Peyer's patch (tissue), 4 donors: ENCODE measurements around the gene RPS6KB2. TPM values are rescaled to one million over a fixed set of nuclear protein-coding genes. Genes with fewer than 3 reads are reported as not detected.
A peak's percentile ranks its signal among the peaks of the same experiment; 100 is the strongest.

ENCODE experiments used
- DNase-seq, 3 donors: peaks; one replicate each; pipeline ENCODE4 v3.0.0-alpha.2; 2017 to 2019
- H3K27ac ChIP-seq, 4 donors: fragments of 200-600 bp; sonication (generic); one replicate each; pipeline ENCODE4 v1.5.1; 2016 to 2019
- H3K27me3 ChIP-seq, 2 donors: fragments of 200-600 bp; sonication (generic); one replicate each; pipeline ENCODE4 v1.5.1; 2019
- H3K36me3 ChIP-seq, 3 donors: fragments of 200-600 bp; sonication (generic); one replicate each; pipeline ENCODE4 v1.5.1; 2016 to 2019
- H3K4me1 ChIP-seq, 4 donors: fragments of 200-600 bp; sonication (generic); one replicate each; pipeline ENCODE4 v1.5.1; 2016 to 2019
- H3K4me3 ChIP-seq, 4 donors: fragments of 200-600 bp; sonication (generic); 1 replicate in 3 of 4; 2 replicates in 1 of 4; pipeline ENCODE4 v1.5.1; 2016 to 2019; ENCODE audit warnings: mild to moderate bottlenecking in 1 of 4
- H3K9me3 ChIP-seq, 4 donors: fragments of 200-600 bp; sonication (generic); one replicate each; pipeline ENCODE4 v1.5.1; 2016 to 2019; ENCODE audit warnings: mild to moderate bottlenecking in 1 of 4
- POLR2A ChIP-seq, 2 donors: fragments of 450-650 bp; IDR thresholded peaks; one replicate each; pipeline ENCODE4 v1.5.1; 2017; ENCODE audit warnings: antibody characterized with exemption in 2 of 2, mild to moderate bottlenecking in 2 of 2, moderate library complexity in 2 of 2
- total RNA-seq, 4 donors: library from RNA; depleted of rRNA; stranded (reverse); fragments of >200 nt; gene quantifications; one replicate each; pipeline ENCODE4 v1.1.0, GENCODE V29; 2016
- TF ChIP-seq, protein P1 (sequence below), 6 experiments: fragments of 450-650 bp in 4 of 6; fragments of 200-600 bp in 2 of 6; sonication (generic) in 1 of 6; IDR thresholded peaks; one replicate each; pipeline ENCODE4 v1.5.1; 2017 to 2019; ENCODE audit warnings: antibody characterized with exemption in 6 of 6, mild to moderate bottlenecking in 3 of 6, moderate library complexity in 1 of 6

RPS6KB2 gene
- total RNA-seq, 4 donors from 2014 or later: 58.0 to 88.3 (median 63.5) TPM

DNA sequence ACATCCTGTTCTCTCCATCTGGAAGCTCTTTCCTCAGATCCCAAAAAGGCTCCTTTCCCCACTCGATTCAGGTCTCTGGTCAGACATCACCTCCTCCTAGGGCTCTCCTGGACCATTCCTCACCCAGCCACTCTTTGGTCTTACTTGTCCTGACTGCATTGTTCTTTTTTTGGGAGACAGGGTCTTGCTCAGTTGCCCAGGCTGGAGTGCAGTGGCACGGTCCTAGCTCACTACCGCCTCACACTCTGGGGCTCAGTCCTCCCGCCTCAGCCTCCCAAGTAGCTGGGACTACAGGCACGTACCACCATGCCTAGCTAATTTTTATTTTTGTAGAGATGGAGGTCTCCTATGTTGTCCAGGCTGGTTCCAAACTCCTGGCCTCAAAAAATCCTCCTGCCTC lies 17.2 kb downstream of the RPS6KB2 start:
- no peak for DNase-seq
- Histone ChIP-seq H3K4me3 (no peak overlapping the region), H3K9me3 (no peaks in the 10 kb centered on the region), H3K27me3 (no peaks in the 10 kb centered on the region), H3K27ac (peak overlapping the region in 3 of 4 donors; percentile 43 to 99 (median 58)), H3K4me1 (peaks cover 0 to 50% (median 46%) of the 10 kb centered on the region in 4 donors), H3K36me3 (peaks cover 0 to 15% (median 0%) of the 10 kb centered on the region in 3 donors)
- TF ChIP-seq, protein P1, sequence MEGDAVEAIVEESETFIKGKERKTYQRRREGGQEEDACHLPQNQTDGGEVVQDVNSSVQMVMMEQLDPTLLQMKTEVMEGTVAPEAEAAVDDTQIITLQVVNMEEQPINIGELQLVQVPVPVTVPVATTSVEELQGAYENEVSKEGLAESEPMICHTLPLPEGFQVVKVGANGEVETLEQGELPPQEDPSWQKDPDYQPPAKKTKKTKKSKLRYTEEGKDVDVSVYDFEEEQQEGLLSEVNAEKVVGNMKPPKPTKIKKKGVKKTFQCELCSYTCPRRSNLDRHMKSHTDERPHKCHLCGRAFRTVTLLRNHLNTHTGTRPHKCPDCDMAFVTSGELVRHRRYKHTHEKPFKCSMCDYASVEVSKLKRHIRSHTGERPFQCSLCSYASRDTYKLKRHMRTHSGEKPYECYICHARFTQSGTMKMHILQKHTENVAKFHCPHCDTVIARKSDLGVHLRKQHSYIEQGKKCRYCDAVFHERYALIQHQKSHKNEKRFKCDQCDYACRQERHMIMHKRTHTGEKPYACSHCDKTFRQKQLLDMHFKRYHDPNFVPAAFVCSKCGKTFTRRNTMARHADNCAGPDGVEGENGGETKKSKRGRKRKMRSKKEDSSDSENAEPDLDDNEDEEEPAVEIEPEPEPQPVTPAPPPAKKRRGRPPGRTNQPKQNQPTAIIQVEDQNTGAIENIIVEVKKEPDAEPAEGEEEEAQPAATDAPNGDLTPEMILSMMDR (IDR thresholded peaks at IDR 0.05): no peak
- no peak for TF ChIP-seq POLR2A (IDR thresholded peaks at IDR 0.05)

DNA sequence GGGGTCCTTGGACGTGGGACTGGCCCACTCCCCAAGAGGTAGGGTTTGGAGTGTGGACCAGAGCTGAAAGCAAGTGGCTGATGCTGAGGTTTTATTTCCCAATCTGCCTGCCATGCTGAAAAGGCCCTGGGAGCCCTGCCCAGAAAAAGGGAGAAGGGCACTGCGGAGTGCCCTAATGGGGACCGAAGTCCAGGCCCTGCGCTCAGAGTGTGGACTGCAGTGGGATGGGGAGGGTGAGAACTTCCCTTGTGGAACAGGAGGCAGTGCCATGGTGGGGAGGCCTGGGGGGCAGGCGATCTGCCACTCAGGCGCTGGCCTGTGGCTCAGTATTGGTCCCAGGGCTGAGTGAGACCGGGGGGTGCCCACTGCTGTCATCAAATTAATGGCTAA lies 19.9 kb downstream of the RPS6KB2 start:
- H3K4me1 ChIP-seq: peaks cover 0 to 34% (median 28%) of the 10 kb centered on the region in 4 donors
- TF ChIP-seq, protein P1 (IDR thresholded peaks at IDR 0.05): no peak
- TF ChIP-seq POLR2A (IDR thresholded peaks at IDR 0.05): no peak
- no peak for DNase-seq
- H3K27ac ChIP-seq: no peak overlapping the region
- no peak overlapping the region for H3K4me3 ChIP-seq
- H3K36me3 ChIP-seq: no peaks in the 10 kb centered on the region
- H3K27me3 ChIP-seq: no peaks in the 10 kb centered on the region
- no peaks in the 10 kb centered on the region for H3K9me3 ChIP-seq

DNA sequence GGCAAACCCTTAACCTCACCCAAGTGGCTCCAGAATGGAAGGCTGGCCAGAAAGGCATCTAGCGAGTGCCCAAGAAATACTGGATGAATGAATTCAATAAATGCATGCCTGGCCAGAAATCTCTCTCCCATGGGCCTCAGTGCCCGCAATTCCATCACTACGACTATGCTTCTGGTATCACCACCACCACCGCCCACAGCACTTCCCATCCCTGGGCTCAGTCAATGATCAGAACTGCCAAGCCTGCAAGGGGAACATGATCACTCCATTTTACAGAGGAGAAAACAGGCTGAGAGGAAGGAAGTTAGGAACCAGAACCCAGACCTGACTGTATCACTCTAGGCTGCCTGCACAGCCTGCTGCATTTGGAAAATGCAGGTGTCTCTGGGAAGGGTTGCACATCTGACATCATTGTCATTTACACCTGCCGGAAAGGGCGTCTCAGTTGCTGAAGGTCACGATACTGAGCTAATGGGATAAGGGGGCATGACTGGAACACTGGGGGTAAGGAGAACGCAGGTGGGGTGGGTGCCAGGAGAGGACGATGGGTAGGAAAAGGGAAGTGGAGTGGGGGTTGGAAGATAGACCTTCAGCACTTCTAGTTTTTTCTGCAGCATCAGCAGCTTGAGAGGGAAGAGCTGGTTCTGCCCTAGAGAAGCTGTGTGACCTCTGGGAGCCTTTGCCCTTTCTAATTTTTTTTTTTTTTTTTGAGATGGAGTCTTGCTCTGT lies 21.0 kb downstream of the RPS6KB2 start:
- H3K4me1 ChIP-seq: peaks cover 0 to 33% (median 25%) of the 10 kb centered on the region in 4 donors
- no peaks in the 10 kb centered on the region for H3K36me3 ChIP-seq
- no peak overlapping the region for H3K4me3 ChIP-seq
- no peaks in the 10 kb centered on the region for H3K9me3 ChIP-seq
- DNase-seq: no peak
- H3K27ac ChIP-seq: peak overlapping the region in 1 of 4 donors; percentile 5
- no peaks in the 10 kb centered on the region for H3K27me3 ChIP-seq
- TF ChIP-seq, protein P1 (IDR thresholded peaks at IDR 0.05): no peak
- no peak for TF ChIP-seq POLR2A (IDR thresholded peaks at IDR 0.05)

DNA sequence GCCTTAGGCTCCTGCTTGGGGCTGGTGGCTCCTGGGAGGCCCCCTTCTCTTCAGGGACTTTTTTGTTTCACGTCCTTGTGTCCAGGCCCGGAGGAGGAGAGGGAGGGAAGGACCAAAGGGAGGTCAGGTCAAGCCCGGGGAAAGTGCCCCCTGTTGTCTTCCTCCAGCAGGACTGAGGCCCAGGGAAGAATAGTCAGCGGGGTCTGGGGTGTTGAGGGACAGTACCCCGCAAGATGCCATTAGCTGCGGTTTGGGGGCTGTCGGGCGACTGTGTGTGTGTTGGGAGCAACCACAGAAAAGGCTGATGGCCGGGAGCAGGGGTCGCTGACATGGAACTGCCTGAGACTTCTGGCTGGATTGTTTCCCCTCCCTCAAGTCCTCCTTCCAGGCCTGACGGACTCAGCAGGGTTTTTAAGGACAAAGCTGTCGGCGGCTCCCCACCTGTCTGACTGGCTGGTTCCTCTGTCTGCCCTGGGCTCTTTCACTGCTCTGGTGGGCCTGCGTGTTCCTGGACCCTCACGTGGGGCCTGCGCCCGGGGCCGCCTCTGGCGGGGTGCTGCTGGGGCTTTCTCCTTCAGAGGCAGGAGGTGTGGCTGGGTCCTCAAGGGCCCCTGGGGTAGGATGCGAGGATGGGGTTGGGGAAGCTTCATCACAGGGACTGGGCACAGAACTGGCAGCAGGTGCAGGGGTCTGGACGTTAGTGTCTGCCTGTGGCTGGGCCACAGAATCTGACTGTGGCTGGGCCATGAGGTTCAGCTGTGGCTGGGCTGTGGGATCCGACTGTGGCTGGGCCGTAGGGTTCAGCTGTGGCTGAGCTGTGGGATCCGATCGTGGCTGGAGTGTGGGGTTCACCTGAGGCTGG lies 22.7 kb downstream of the RPS6KB2 start:
- H3K9me3 ChIP-seq: no peaks in the 10 kb centered on the region
- TF ChIP-seq, protein P1 (IDR thresholded peaks at IDR 0.05): no peak
- TF ChIP-seq POLR2A (IDR thresholded peaks at IDR 0.05): no peak
- no peak overlapping the region for H3K27ac ChIP-seq

DNA sequence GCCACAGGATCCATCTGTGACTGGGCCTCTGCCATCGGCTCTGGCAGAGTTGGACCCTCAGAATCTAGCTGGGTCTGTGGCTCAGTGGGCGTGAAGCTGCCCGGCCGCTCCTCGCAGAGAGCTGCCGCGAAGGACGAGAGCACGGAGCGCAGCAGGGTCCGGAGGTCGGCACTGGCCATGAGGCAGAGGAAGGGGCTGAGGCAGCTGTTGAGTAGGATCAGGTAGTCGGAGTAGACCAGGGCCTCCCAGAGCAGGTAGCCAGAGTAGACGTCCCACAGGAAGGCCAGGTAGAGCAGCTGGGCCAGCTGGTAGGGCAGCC lies 23.3 kb downstream of the RPS6KB2 start:
- H3K27me3 ChIP-seq: no peaks in the 10 kb centered on the region
- no peaks in the 10 kb centered on the region for H3K9me3 ChIP-seq
- peak overlapping the region in 2 of 4 donors; percentile 4 to 10 for H3K27ac ChIP-seq
- DNase-seq: no peak
- H3K36me3 ChIP-seq: no peaks in the 10 kb centered on the region
- H3K4me1 ChIP-seq: peaks cover 0 to 18% (median 9%) of the 10 kb centered on the region in 4 donors
- TF ChIP-seq POLR2A (IDR thresholded peaks at IDR 0.05): no peak
- TF ChIP-seq, protein P1 (IDR thresholded peaks at IDR 0.05): no peak
- no peak overlapping the region for H3K4me3 ChIP-seq

More for the DNA sequence above, 22.7 kb downstream of the RPS6KB2 start:
- no peaks in the 10 kb centered on the region for H3K27me3 ChIP-seq
- H3K4me1 ChIP-seq: peaks cover 0 to 21% (median 9%) of the 10 kb centered on the region in 4 donors
- H3K36me3 ChIP-seq: no peaks in the 10 kb centered on the region
- DNase-seq: no peak
- H3K4me3 ChIP-seq: no peak overlapping the region
